T-helper 1 cell treated with Interleukin-12 subunit alpha and Interleukin-12 subunit beta and Interleukin-4 antibody, amounts not matched to agents 30 ng/mL and 1 ng/mL, for 36 hours (primary cell): Measurements from ENCODE around the gene TBC1D22A. TPM values are rescaled to one million over a fixed set of nuclear protein-coding genes. Genes with fewer than 3 reads are reported as not detected.

Experiments
- intact Hi-C: fragments of 100-400 bp; cut with micrococcal nuclease; formaldehyde crosslinking; loops from one replicate; pipeline ENCODE4 v1.15.1; 2024
- total RNA-seq: library from RNA; stranded (reverse); gene quantifications from 2 replicates; pipeline ENCODE4 v1.2.3, GENCODE V29; 2022

The TBC1D22A gene
- total RNA-seq, 1 donor from 2014 or later = 39.3 TPM

DNA sequence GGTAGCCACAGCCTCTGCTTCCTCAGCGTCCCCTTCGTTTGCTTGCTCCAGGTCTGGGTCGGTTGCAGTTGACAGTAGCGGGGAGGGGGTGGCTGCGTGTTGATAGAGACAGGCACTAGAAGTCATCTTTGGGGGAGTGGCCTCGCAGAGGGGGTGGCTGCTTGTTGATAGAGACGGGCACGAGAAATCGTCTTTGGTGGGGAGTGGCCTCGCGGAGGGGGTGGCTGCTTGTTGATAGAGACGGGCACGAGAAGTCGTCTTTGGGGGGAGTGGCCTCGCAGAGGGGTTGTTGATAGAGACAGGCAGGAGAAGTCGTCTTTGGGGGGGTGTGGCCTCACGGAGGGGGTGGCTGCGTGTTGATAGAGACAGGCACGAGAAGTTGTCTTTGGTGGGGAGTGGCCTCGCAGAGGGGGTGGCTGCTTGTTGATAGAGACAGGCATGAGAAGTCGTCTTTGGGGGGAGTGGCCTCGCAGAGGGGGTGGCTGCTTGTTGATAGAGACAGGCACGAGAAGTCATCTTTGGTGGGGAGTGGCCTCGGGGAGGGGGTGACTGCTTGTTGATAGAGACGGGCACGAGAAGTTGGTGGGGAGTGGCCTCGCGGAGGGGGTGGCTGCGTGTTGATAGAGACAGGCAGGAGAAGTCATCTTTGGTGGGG is 328.3 kb downstream of the TBC1D22A start:
- intact Hi-C loops = no loop called here

DNA sequence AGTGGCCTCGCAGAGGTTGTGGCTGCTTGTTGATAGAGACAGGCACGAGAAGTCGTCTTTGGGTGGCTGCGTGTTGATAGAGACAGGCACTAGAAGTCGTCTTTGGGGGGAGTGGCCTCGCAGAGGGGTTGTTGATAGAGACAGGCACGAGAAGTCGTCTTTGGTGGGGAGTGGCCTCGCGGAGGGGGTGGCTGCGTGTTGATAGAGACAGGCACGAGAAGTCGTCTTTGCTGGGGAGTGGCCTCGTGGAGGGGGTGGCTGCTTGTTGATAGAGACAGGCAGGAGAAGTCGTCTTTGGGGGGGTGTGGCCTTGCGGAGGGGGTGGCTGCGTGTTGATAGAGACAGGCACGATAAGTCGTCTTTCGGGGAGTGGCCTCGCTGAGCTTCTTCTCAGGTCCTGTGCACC is 328.8 kb downstream of the TBC1D22A start:
- intact Hi-C loops = no loop called here

DNA sequence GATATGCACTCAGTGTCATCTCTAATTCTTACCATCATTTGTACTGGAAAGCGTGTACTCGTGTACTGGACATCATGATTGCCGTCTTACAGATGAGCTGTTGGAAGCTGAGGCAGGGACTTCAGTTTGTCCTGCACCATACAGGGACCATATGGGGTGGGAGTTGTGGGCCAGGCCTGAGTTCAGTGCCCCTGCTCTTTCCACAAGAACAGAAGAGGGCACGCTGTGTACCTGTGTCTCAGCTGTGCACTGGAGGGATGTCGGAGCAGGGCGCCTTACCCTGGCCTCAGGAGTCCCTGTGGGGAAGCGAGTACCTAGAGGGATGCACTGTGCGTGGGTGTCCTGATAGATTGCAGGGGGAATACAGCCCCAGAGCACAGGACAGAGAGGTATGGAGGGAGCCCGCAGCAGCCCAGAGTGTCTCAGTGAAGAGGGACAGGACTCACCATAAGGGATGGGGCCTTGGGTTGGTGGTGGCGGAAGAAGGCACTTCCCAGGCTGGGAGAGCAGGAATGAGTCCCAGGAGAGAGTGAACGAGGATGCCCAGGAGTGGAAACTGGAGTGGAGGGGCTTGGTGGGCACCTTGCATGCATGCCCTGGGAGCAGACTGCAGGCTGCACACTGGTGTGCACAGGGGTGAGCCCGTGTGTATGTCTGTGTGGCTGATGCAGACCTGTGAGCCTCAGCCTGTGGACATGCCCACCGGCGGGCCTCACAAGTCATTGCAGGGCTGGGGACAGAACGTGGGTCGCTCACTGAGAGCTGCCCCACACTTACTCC is 329.7 kb downstream of the TBC1D22A start:
- intact Hi-C loops = no loop called here

DNA sequence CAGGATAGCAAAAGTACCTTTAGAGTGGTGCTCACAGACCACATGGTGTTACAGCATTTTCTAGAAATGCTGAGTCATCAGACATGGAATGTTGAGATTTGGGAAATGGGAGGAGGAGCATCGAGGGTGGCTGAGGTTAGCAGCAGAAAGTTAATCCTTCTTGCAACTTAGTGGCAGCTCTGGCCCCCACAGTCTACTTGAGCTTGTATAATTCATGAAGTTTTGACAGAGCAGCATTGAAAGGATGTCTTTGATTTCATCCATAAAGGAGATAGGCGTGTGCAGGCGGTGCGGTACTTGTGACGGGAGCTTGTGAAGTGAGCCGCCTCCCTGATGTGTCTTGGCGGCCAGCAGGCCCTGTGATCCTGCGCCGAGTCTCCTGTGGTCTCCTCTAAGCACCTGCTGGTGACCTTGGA is 330.5 kb downstream of the TBC1D22A start:
- intact Hi-C loops = no loop called here

DNA sequence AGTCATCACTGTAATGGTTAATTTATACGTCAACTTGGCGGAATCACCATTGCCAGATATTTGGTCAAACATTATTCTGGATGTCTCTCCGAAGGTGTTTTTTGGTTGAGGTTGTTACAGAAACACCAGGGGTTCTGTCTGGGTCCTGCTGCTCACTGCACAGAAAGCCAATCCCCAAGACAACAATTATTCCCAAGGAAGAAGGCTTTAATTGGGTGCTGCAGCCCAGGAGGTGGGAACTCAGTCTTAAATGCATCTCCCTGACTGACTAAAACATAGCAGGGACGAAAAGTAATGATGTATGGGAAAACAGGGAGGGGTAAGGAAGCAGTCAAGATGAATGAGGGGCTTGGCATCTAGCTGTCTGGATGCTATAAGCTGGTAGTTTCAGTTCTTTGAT is 331.3 kb downstream of the TBC1D22A start:
- intact Hi-C loops = no loop called here

DNA sequence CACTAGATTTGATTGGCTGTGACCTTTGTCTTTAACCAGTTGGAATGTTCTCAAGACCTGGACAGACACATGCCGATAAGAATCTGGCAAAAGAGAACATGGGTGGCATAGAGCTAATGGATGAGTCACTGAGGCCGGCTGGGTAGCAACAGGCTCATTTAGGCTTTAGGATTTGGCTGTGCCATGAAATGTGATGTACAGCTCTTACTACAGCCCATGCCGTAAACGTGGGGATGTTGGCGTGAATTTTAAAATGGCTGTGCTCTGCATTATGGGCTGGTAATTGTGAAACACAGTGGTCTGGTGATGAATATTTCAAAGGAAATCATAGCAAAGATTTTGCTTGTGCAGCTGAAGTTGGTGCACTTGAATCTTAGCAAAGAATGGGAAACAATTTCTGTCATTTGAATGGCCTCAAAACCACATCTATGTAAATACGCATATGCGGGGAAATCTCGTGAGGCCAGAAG is 332.4 kb downstream of the TBC1D22A start:
- intact Hi-C loops = no loop called here

DNA sequence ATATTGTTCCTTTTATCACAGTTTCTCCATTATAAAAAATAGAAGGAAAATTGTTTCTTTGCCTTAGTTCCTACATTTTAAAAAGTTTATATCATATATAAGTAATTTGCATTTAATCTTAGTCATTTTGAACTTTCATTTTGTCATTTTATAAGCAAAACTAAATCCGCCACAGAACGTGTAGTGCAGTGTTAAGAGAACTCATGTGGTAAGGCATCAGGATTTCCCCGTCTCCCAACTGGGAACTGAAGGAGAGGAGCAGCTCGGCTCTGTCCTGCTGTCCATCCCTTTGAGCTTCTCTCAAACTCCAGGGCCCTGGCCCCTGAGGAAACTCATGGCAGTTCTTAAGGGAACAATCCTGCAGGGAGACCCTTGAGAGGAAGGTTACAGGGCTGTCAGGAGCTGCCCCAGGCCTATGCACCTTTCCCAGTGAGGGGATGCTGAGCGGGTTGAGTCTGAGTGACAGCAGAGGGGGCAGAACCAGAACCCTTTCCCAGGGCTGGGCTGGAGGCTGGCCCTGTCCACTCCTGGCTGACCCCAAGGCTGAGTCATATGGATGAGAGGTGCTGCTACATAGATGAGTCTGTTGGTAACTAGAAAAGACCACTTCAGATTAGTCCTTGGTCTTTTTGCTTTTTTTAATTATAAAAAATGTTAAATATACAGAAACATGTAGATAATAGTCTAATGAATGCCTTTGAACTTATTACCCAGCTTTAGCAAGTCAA is 333.1 kb downstream of the TBC1D22A start:
- intact Hi-C loops = no loop called here

DNA sequence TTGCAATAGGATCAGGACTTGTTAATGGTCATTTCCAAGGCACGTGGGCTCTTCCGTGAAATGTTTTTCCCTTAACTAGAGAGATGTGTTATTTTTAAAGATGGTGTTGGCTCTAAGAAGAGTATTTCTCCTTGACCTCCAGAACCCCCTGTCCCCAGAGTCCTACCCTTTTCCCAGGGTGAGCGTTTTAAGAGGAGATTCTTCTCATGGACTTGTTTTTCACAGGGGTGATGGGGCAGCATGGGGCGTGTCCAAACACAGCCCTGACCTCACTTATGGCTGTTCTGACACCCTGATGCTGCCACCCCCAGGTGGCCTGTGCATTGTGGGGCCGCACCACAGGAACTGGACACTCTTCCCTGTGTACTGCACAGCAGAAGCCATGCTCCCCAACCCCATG is 335.7 kb downstream of the TBC1D22A start:
- intact Hi-C loops = no loop called here

DNA sequence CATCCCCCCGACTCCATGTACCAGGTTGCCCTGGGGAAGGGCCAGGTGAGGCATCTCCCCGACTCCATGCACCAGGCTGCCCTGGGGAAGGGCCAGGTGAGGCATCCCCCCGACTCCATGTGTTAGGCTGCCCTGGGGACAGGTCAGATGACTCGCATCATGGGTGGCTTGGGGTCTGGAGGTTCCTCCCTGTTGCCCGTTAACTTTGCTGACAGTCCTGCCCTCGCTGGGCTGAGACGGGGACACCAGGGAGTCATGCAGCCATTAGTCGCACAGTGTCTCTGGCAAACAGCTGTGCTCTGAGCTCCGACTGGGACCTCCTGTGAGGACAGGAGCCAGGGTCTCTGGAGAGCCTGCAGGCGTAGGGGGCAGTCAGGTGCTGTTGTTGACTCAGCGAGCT is 336.1 kb downstream of the TBC1D22A start:
- intact Hi-C loops = no loop called here

DNA sequence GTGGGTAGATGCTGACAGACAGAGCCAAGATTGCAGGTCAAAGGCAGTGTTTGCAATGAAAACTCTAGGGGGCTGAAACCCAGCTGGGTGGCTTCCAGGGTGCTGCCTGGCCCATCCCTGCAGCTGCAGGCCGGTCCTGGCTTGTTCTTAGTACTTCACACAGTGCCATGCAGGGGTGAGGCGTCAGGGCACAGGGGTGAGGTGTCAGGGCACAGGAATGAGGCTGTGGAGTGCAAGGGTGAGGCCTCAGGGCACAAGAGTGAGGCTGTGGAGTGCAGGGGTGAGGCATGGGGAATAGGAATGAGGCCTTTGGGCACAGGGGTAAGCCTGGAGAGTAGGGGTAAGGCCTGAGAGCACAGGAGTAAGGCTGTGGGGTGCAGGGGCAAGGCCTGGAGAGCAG is 337.6 kb downstream of the TBC1D22A start:
- intact Hi-C loops = no loop called here

DNA sequence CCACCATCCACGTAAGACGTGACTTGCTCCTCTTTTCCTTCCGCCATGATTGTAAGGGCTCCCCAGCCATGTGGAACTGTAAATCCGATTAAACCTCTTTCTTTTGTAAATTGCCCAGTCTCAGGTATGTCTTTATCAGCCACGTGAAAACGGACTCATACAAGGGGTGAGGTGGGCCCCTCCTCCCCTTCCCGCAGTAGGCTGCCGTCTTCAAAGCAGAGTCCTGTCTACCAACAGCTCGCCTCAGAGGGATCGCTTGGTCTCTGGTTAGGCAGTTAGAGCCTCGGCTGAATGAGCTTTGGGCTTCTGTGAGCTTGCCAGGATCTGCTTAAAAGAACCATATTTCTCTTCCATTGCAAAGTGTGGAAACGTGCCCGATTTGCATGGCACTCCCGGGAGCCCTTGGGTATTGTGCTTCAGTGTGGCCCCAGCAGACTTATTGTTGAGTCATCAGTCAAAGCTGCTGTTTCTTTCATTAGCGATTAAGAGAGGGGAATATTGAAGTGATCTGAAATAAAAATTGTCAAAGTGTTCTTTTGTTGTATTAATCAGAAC is 338.3 kb downstream of the TBC1D22A start:
- intact Hi-C loops = no loop called here

DNA sequence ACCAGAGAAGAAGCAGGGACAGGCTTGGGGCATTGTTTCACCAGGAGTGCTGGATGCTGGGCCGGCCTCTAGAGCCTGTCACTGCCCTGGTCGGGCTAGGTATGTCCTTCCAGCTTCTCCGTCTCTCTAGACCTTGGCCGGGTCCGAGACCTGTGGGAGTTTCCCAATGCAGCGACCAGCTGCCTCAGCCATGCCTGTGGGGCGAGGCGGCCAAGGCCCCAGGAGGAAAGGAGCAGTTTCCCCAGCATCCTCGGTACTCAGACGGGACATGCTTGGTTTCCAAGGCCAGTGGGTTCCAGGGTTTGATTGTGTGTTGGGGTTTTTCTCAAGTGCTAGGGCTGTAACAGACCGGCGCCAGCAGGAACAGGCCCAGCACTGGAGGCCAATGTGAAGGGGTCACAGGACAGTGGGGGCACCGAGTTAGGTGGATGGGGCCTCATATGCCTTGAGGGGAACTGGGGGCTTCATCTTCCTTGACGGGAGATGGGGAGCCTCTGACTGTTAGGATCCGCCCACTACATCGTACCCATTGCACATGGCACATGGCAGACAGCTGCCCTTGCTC is 339.0 kb downstream of the TBC1D22A start:
- intact Hi-C loops = no loop called here

DNA sequence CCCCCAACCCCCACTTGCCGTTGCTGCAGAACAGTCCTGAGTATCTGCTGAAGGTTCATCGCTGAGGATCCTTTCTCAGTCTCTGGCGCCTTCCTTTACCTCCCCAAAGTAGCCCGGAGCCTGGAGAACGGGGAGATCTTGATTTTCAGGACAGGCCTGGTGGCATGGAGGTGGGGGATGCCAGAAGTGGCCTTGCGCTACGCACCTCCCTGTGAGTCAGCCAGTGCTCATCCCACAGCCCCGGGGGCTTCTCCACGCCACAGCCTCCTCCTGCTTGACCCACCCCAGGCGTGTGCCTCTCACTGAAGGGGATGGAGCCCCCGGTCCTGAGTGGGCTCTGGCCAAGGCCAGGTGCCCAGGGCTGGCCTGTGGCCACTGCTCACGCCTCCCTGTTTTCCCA is 339.6 kb downstream of the TBC1D22A start:
- intact Hi-C loops = no loop called here

DNA sequence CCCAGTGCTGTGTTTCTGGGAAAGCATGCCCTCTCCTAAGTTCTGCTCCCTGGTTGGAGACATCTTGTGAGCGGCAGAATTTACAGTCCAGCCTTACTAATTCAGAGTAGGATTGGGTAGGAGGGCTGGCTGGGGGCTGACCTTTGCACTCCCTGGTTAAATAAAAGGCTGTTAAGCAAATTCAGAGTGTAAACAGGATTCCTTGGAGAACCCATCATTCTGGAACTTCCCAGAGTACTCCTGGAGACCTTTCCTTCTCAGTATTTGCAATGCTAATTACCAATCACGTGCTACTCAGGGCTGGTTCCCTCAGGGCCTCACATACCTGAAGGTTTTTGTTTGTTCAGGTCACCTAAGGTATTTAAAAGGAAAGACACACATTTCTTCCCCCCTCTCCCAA is 340.2 kb downstream of the TBC1D22A start:
- intact Hi-C loops = no loop called here

DNA sequence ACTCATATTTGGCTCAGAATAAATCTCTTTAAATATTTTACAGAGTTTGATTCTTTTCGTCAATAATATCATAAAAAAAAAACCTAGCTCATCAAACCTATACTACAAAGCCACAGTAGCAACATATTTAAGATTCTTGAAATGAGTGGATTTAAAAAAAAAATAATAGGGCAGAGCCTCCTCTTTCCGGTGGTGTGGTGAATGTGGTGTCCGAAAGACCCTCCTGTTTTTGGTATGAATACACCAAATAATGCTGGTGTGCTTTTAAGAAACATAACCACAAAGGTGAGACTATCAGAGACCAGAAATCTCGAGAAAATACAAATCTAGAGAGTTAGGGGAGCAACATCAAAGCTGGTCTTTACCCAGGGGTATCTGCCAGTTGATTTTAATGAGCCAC is 342.6 kb downstream of the TBC1D22A start:
- intact Hi-C loops = no loop called here

DNA sequence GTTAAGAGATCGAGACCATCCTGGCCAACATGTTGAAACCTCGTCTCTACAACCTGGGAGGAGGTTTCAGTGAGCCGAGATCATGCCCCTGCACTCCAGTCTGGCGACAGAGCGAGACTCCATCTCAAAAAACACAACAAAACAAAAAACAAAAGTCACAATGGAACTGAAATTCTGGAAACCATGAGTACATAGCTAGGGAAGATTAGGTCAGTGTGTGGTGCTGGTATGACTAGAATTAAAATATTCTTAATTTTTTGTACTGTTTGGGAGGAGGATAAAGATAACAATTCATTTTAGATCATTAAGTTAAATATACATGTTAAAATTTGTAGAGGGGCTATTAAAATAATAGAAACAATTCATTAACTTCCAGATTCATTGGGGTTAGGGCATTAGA is 344.4 kb downstream of the TBC1D22A start:
- intact Hi-C loops = no loop called here

DNA sequence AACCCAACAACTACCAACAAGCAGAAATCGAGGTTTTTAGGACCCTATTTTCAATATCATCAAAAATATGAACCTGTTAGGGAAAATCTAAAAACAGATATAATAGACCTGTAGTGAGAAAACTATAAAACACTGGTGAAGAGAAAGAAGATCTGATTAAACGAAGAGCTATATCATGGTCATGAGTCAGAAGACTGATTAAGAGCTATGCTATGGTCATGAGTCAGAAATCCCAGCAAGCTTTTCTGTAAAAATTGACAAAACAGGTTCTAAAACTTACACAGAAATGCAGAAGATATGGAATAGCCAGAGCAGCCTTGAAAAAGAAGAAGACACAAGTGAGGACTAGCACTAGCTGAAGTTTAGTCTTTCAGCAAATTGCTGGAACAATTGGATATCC is 345.0 kb downstream of the TBC1D22A start:
- intact Hi-C loops = no loop called here

DNA sequence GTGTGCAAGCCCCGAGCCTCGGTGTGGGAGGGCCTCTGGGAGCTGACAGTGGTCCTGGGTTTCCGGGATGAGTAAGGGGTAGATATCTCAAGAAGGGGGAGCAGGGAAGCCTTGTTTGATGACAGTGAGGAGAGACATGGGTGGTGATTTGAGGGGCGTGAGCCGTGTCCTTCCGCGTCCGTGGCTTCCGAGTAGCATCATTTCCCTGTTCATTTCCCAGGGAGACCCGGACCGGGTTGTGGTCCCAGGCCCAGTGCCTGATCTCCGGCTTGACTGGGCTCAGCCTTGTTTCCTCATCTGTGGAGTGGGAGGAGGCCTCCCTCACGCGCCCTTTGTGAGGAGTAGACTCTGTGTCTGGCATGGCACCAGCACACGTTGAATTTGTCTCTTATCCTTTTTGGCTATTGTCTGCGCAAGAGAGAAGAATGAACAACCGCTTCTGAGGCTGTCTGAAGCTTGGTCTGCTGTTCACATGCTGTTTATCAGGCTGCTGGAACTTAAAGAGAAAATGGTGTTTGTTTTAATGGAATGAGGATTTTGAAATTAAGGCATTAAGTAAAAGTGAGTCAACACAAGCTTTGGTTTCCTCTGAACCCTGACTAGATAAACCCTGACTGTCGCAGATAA is 348.5 kb downstream of the TBC1D22A start:
- intact Hi-C loops = no loop called here

DNA sequence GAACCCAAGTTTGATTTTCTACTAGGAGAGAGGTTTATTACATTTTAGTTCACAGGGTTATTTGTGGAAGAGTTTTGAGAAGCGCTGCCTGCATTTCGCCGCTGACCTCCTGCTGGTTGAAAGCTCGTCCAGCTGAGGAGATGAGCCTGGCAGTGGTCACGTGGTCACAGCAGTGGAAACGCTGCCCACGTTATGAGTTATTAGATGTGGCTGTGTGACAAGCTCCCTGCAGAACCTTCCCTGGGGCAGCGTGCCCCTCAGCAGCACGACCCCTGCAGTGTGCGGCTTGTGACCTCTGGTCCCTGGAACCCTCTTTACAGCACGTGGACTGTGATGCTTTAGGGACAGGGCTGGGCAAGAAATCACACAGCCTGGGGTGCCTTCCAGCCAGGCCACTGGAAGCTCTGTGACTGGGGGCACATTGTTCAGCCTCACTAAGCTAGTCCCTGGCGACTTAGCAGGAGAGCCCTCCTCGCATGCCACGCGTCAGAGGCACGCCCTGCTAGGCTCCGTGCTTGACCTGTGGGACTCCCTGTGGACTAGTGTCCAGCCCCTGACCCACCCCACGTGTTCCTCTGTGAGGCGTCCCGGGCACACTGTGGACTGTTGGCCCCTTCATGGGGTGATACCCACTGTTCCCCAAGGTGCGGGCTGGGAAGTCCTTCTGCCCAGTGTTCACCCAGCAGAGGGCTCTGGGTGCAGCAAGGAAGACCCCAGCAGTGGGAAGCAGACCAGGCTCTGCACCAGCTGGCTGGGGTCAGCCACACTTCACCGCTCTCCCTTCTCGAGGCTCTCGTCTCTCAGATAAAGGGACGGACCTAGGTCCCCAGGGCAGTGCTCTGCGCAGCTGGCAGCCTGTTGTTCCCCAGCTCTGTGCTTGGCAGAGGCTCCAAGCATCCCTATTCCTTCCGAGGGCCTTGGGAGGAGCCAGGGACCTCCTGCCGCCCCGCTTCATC is 349.5 kb downstream of the TBC1D22A start:
- intact Hi-C loops = no loop called here

DNA sequence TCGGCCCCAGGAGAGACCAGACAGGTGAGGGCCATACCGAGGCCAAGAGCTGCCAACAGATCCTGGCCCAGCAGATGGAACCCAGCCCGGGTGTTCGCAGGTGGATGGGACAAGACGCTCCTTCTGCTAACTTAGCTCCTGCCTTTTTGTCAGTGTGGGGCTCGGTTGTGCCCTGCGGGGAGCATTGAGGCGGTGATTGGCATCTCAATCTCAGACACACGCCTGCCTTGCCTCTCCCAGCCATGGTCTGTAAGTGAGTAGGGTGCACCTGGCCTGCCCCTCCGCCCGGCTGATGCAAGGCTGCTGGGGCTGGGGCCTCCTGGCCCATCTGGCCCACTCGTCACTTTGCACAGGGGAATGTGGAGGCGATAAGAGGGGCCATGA is 350.1 kb downstream of the TBC1D22A start:
- intact Hi-C loops = no loop called here
